GM12864 (cell line): ENCODE results near the gene SYT3.
"Not testable (repeated sequence)": the region's sequence is repeated elsewhere in the genome, so short reads cannot be mapped to it uniquely, and the experiment has no call there.

Experiments used
- DNase-seq: peaks from one replicate; pipeline ENCODE4 v3.0.0-alpha.2; 2011; ENCODE audit warnings: low read depth
- H3K4me3 ChIP-seq: 2 replicates; pipeline ENCODE4 v1.5.1; 2011; ENCODE audit warnings: mild to moderate bottlenecking, low read depth, low read length, control low read depth
- CTCF ChIP-seq: IDR thresholded peaks from 2 replicates; pipeline ENCODE4 v1.5.1; 2011; ENCODE audit warnings: low read depth, mild to moderate bottlenecking, moderate library complexity, low read length, control low read depth, inconsistent platforms; ENCODE audit errors: missing control alignments

SYT3 gene

GRCh38 chr19:50607388-50607787 lies 32.3 kb downstream of the SYT3 start:
- H3K4me3 ChIP-seq, result no peak overlapping the region
- TF ChIP-seq CTCF, result no peak
- DNase-seq, result no peak

DNA sequence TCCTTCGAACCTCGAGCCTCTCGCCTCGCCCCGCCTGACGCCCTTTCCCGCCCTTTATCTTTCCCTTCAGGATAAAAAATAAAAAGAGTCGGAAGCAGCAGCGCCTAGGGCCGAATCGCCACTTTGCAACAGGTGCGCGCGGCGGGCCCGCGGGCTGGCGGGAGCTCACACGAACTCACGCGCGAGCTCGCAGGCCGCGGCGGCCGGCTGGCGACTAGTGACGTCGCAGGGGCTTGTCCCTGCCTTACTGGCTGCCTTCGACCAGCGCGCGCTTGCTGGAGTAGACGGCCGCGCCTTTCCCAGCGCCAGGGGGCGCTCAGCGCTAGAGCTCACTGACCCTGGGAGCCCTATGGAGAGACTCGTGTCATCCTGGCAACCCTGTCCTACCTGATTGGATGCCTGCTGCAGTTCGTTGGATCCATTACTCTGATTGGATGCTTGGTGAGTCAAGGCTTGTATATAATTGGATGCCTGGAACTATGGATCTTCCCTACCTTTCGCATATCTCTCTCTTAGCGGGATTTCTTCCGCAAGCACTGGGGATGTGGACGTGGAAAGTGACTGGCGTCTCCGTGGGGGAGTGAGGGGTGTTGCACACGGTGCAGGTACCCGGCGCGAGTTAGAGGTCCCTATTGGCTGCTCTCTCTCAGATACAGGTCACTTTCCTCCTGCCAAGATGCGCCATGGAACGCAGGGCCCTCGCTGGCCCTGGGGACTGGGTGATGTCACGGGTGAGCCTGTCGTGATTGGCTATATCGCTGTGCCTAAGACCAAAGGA lies 33.4 kb downstream of the SYT3 start:
- not testable (repeated sequence) for DNase-seq, H3K4me3 ChIP-seq

- not testable (repeated sequence) for DNase-seq, H3K4me3 ChIP-seq
Observed at GRCh38 chr19:50604264-50605073, 35.2 kb downstream of the SYT3 start.

DNA sequence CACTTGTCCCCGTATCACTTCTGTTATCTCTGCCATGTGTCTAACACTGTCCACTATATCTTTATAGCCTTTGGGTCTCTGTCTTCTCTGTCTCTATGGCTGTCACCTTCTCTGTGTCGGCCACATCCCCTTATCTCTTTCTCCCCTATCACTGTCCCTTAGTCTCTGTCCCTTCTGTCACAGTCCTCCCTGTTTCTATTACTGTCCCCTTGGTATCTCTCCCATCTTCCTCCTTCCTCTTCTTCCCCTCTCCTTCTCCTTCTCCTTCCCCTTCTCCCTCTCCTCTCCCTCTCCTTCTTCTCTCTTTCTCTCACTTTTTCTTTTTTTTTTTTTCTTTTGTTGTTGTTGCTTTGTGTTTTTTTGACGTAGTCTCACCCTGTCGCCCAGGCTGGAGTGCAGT lies 36.7 kb downstream of the SYT3 start:
- DNase-seq, result no peak
- no peak for TF ChIP-seq CTCF
- no peak overlapping the region for H3K4me3 ChIP-seq

DNA sequence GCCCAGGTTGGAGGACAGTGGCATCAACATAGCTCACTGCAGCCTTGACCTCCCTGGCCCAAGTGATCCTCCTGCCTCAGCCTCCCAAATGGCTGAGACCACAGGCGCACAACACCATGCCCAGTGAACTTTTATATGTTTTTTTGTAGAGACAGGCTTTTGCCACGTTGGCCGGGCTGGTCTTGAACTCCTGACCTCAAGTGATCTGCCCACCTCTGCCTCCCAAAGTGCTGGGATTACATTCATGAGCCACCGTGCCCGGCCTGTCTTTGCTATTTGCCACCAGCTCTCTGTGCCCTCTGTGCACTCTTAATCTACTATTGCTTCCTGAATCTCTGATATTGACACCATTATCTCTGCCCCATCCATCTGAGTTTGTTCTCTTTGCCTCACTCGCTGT lies 37.2 kb downstream of the SYT3 start:
- no peak overlapping the region for H3K4me3 ChIP-seq
- no peak for DNase-seq
- TF ChIP-seq CTCF, result no peak

DNA sequence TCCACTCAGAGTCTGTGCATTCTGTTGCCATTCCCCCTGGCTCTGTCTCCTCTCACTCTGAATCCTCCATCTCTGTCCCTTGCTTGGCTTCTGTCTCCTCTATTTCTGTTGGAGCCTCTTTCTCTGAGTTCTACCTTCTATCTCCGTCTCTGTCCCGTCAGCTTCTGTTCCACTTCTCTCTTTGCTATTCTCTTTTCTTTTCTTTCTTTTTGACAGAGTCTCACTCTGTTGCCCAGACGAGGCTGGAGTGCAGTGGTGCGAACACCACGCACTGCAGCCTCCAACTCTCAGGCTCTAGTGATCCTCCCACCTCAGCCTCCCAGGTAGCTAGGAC lies 37.6 kb downstream of the SYT3 start:
- no peak for DNase-seq
- TF ChIP-seq CTCF, result no peak
- no peak overlapping the region for H3K4me3 ChIP-seq

DNA sequence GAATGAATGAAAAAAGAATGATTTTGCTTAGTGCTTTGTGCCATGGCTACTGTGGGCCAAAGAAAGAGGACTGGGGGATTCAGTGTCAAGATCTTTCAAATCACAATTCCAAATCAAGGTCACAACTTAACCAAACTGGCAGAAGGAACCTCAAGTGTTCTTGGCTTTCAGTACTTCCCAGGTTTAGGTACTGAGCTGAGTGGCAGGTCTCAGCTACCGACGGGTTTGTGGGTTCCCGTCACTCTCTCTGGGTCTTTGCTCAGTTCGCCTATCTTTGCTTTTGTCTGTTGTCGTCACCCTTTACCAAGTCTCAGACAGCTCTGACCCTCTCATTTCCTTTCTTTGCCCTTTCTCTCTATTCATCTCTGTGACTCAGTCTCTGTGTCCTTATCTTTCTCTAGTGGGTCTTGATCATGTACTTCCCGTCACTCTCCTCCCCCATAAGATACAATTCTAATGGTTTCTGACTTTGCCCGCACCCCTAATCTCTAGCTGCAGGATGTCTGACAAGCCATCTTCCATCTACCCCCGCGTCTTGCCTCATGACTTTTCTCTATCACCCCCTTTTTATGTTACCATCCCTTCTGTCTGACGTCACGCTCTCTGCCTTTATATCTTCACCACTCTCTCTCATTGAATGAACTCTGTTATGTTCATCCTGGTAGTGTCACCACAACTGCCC lies 38.1 kb downstream of the SYT3 start:
- no peak for DNase-seq
- no peak for TF ChIP-seq CTCF

More for the DNA sequence above, 38.1 kb downstream of the SYT3 start:
- H3K4me3 ChIP-seq, result no peak overlapping the region
